Psoas muscle (tissue), 8 donors: Measurements from ENCODE around the gene SHCBP1. TPM values are rescaled to one million over a fixed set of nuclear protein-coding genes. Genes with fewer than 3 reads are reported as not detected.

Experiments
- ATAC-seq, 4 donors: fragments of 200-7000 bp; cut with Tn5 transposase; one replicate each; pipeline ENCODE4 v1.9.1; 2020; ENCODE audit warnings: moderate library complexity in 3 of 4, mild to moderate bottlenecking in 2 of 4
- DNase-seq, 2 donors: peaks; one replicate each; pipeline ENCODE4 v3.0.0-alpha.2; 2020
- H3K27ac ChIP-seq: fragments of 200-600 bp; one replicate; pipeline ENCODE4 v1.8.0; 2022
- H3K27me3 ChIP-seq, 3 donors: fragments of 200-600 bp in 1 of 3; one replicate each; pipeline versions ENCODE4 v1.6.1 to v1.8.0; 2013 to 2022; ENCODE audit warnings: low read length in 2 of 3, mild to moderate bottlenecking in 2 of 3, moderate library complexity in 1 of 3; ENCODE audit not compliant: insufficient read depth in 3 of 3
- H3K36me3 ChIP-seq, 2 donors: fragments of 200-600 bp in 1 of 2; one replicate each; pipeline versions ENCODE4 v1.6.1 to v1.8.0; 2013 to 2022; ENCODE audit warnings: low read depth in 1 of 2, mild to moderate bottlenecking in 1 of 2, moderate library complexity in 1 of 2; ENCODE audit not compliant: insufficient read depth in 1 of 2
- H3K4me1 ChIP-seq: fragments of 200-600 bp; one replicate; pipeline ENCODE4 v1.8.0; 2022
- H3K4me3 ChIP-seq: fragments of 200-600 bp; one replicate; pipeline ENCODE4 v1.8.0; 2022; ENCODE audit warnings: mild to moderate bottlenecking
- H3K9me3 ChIP-seq: fragments of 200-600 bp; one replicate; pipeline ENCODE4 v1.8.0; 2022
- WGBS, 3 donors: extraction: QIAGEN DNeasy Blood & Tissue Kit; methylation state at CpG; one replicate each; pipeline versions ENCODE4 v1.1.6 to v1.1.7; 2013; 5-methylcytosine and 5-hydroxymethylcytosine counted together
- intact Hi-C, 2 donors: fragments of 100-400 bp; cut with DNase I; formaldehyde crosslinking; loops; one replicate each; pipeline versions ENCODE4 v1.11.0 to v1.14.2; 2022
- long read RNA-seq, 2 donors: library from polyadenylated mRNA; unstranded; transcript quantifications; one replicate each; pipeline ENCODE4 v2.0.0, GENCODE V29; 2021
- polyA plus RNA-seq, 3 donors: library from polyadenylated mRNA; stranded (reverse); fragments of 200-250 nt; gene quantifications; one replicate each; pipeline ENCODE4 v1.2.3, GENCODE V29; 2013
- total RNA-seq, 4 donors: library from RNA; stranded (reverse); fragmentation: NEBNext Ultra II Directional in 2 of 4; extraction: Animal tissue kit (Norgen Biotek cat#: 25700) in 2 of 4; gene quantifications; one replicate each; pipeline versions ENCODE4 v1.2.1 to v1.2.4, GENCODE V29; 2021 to 2023
- TF ChIP-seq, protein P1 (sequence below): fragments of 200-600 bp; IDR thresholded peaks from one replicate; pipeline ENCODE4 v1.8.0; 2022; ENCODE audit warnings: antibody characterized with exemption
- donor health status: healthy with polysubstance abuse.
- donor health status: DM: no; HTN: no; CAD: no; lungs with moderate emphysema.
- donor health status: Bipolar disorder and iron deficiency.
- donor health status: healthy.
- donor health status: DM: yes; HTN: yes; CAD: no.
- donor health status: DM: no; HTN: no; CAD: no.
- donor health status: DM: no; HTN: no; CAD: no.
- donor health status: DM: yes; HTN: yes; CAD: no.

Gene SHCBP1
- total RNA-seq: 1 to 10 TPM in 1 of 4 donors, under 1 TPM in 3; 0.28 to 1.2 (median 0.42) TPM
- under 1 TPM; 0.18 to 0.46 (median 0.35) TPM for polyA plus RNA-seq
- long read RNA-seq, donor 1: 0 reads
- long read RNA-seq, donor 2, partial matches to known transcripts: 0 of 1 reads
- long read RNA-seq, donor 2, other reads (novel, unspliced or antisense): 0 of 1 reads

- 1 to 2% (median 1%) methylated on average over 41 to 52 of the region's 52 CpGs for WGBS, 3 donors
- intact Hi-C loops: no loop called here
- Histone ChIP-seq H3K4me1 (no peaks in the 10 kb centered on the region), H3K27me3 (no peaks in the 10 kb centered on the region), H3K9me3 (no peaks in the 10 kb centered on the region), H3K4me3 (peak within 1 kb of the TSS; percentile 69), H3K36me3 (no peaks in the 10 kb centered on the region), H3K27ac (no peak within 1 kb of the TSS)
- TF ChIP-seq, protein P1, sequence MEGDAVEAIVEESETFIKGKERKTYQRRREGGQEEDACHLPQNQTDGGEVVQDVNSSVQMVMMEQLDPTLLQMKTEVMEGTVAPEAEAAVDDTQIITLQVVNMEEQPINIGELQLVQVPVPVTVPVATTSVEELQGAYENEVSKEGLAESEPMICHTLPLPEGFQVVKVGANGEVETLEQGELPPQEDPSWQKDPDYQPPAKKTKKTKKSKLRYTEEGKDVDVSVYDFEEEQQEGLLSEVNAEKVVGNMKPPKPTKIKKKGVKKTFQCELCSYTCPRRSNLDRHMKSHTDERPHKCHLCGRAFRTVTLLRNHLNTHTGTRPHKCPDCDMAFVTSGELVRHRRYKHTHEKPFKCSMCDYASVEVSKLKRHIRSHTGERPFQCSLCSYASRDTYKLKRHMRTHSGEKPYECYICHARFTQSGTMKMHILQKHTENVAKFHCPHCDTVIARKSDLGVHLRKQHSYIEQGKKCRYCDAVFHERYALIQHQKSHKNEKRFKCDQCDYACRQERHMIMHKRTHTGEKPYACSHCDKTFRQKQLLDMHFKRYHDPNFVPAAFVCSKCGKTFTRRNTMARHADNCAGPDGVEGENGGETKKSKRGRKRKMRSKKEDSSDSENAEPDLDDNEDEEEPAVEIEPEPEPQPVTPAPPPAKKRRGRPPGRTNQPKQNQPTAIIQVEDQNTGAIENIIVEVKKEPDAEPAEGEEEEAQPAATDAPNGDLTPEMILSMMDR: no peak
- DNase-seq: peak; percentile 83 to 88
- peak; percentile 89 to 98 (median 94) for ATAC-seq
Measured at GRCh38 chr16:46621006-46621933, at the start of gene SHCBP1. Gene SHCBP1, minus strand, starts transcription at chr16:46621379. Its CDS starts 20 bp downstream, at chr16:46621359.

DNA sequence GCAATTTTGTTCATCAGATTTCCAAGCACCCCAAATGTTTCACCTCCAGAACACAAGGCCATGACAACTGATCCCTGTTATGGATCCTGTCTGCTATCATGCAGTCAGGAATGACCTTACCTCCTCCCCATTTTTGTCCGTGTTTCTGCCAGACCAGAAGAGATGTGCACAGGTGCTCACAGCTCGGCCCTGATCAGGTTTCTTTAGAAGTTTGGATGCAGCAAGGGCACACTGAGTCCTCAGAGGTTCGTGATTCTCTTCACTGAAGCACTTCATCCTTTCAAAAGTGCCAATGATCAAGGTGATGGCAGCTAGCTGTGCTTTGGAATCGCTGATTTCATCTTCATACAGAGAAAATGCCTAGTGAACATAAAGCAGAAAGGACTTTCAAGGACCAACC, 40.9 kb upstream of the SHCBP1 start:
- no peak for DNase-seq
- H3K36me3 ChIP-seq: peaks cover 3 to 94% of the 10 kb centered on the region in 2 donors

DNA sequence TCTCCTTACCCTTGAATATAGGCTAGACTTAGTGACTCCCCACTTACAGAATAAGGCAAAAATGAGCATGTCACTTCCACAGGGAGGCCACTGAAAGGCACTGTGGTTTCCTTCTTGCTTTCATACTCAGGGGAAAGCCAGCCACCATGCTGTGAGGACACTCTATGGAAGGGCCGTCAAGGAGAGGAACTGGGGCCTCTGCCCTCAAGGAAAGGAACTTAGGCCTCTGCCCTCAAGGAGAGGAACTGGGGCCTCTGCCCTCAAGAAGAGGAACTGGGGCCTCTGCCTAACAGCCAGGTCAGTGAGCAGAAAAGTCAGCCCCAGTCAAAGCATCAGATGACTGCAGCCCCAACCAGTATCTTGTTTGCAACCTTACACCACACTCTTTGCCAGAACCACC, 37.7 kb upstream of the SHCBP1 start:
- intact Hi-C loops: no loop called here
- peaks cover 3 to 66% of the 10 kb centered on the region in 2 donors for H3K36me3 ChIP-seq
- no peak overlapping the region for H3K27ac ChIP-seq
- ATAC-seq: peak in 3 of 4 donors; percentile 24 to 56 (median 29)
- H3K9me3 ChIP-seq: no peaks in the 10 kb centered on the region
- no peaks in the 10 kb centered on the region for H3K27me3 ChIP-seq
- peaks cover 3% of the 10 kb centered on the region for H3K4me1 ChIP-seq
- TF ChIP-seq, protein P1: no peak
- no peak overlapping the region for H3K4me3 ChIP-seq
- WGBS, 3 donors: 58 to 76% (median 67%) methylated on average over 1 of the region's 1 CpG
- DNase-seq: peak in 1 of 2 donors; percentile 21

More for the DNA sequence above, 40.9 kb upstream of the SHCBP1 start:
- ATAC-seq: no peak
- Histone ChIP-seq H3K4me1 (peaks cover 3% of the 10 kb centered on the region), H3K27me3 (no peaks in the 10 kb centered on the region), H3K9me3 (no peaks in the 10 kb centered on the region), H3K27ac (no peak overlapping the region), H3K4me3 (no peak overlapping the region)
- intact Hi-C loops: no loop called here
- TF ChIP-seq, protein P1: no peak
- WGBS, 3 donors: 34 to 56% (median 47%) methylated on average over 4 of the region's 4 CpGs

DNA sequence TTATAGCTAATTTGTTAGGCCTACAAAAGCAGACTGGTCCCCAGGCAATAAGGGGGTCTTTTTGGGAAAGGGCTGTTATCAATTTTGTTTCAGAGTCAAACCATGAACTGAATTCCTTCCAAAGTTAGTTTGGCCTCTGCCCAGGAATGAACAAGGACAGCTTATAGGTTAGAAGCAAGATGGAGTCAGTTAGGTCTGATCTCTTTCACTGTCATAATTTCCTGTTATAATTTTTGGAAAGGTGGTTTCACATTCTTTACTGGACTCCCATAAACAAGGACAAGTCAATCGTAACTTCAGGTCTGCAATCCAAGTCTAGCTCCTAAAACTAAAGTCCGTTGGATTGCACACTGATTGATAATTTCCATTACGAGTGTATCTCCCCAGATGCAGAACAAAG, 30.1 kb upstream of the SHCBP1 start:
- ATAC-seq (no peak), DNase-seq (no peak)
- WGBS, 3 donors: 94 to 97% (median 94%) methylated on average over 3 of the region's 3 CpGs
- no peak overlapping the region for H3K27ac ChIP-seq
- H3K9me3 ChIP-seq: no peaks in the 10 kb centered on the region
- TF ChIP-seq, protein P1: no peak
- peaks cover 7% of the 10 kb centered on the region for H3K4me1 ChIP-seq
- no peaks in the 10 kb centered on the region for H3K27me3 ChIP-seq
- intact Hi-C loops: no loop called here
- no peaks in the 10 kb centered on the region for H3K36me3 ChIP-seq
- no peak overlapping the region for H3K4me3 ChIP-seq
